Measurements from ENCODE around the gene SLC39A12.

The SLC39A12 gene

DNA sequence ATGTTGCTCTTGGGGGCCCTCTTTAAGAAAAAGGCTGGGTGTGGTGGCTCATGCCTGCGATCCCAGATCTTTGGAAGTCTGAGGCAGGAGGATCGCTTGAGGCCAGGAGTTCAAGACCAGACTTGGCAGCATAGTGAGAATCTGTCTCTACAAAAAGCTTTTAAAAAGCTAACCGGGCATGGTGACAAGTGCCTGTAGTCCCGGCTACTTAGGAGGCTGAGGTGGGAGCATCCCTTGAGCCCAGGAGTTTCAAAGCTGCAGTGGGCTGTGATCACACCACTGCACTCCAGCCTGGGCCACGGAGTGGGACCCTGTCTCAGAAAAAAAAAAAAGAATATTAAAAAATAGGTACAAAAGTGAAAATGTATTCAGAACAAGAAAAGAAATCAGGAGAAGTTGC, 38.1 kb upstream of the SLC39A12 start:
- TF ChIP-seq, protein P1, sequence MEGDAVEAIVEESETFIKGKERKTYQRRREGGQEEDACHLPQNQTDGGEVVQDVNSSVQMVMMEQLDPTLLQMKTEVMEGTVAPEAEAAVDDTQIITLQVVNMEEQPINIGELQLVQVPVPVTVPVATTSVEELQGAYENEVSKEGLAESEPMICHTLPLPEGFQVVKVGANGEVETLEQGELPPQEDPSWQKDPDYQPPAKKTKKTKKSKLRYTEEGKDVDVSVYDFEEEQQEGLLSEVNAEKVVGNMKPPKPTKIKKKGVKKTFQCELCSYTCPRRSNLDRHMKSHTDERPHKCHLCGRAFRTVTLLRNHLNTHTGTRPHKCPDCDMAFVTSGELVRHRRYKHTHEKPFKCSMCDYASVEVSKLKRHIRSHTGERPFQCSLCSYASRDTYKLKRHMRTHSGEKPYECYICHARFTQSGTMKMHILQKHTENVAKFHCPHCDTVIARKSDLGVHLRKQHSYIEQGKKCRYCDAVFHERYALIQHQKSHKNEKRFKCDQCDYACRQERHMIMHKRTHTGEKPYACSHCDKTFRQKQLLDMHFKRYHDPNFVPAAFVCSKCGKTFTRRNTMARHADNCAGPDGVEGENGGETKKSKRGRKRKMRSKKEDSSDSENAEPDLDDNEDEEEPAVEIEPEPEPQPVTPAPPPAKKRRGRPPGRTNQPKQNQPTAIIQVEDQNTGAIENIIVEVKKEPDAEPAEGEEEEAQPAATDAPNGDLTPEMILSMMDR (IDR thresholded peaks at IDR 0.05; ENCODE audit: extremely low read depth, missing control alignments), result no peak

DNA sequence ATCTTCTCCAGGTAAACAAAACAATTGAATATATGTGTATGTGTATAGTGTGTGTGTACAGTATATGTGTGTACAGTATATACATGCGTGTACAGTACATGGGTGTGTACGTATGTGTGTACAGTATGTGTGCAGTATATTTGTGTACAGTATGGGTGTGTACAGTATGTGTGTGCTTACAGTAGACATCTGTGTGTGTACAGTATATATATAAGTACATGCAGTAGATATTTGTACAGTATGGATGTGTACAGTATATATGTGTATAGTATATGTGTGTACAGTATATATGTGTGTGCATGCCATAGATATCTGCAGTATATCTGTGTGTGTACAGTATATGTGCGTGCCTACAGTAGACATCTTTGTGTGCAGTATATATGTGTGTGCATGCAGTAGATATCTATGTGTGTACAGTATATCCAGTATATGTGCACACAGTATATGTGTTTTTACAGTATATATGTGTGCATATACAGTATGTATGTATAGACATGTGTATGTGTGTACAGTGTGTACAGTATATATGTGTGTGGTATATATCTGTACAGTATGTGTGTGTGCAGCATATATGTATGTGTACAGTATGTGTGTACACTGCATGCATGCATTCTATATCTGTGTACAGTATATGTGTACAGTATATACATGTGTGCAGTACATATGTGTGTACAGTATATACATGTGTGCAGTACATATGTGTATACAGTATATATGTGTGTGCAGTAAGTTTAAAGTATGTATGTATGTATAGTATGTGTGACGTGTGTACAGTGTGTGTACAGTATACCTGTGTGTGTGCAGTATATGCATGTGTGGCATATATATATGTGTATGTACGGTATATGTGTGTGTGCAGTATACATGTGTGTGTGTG, 37.3 kb upstream of the SLC39A12 start:
- no peak for DNase-seq (ENCODE audit: low spot score)
- TF ChIP-seq, protein P1 (IDR thresholded peaks at IDR 0.05; ENCODE audit: extremely low read depth, missing control alignments), result no peak

More for the DNA sequence above, 38.1 kb upstream of the SLC39A12 start:
- DNase-seq (ENCODE audit: low spot score), result no peak

DNA sequence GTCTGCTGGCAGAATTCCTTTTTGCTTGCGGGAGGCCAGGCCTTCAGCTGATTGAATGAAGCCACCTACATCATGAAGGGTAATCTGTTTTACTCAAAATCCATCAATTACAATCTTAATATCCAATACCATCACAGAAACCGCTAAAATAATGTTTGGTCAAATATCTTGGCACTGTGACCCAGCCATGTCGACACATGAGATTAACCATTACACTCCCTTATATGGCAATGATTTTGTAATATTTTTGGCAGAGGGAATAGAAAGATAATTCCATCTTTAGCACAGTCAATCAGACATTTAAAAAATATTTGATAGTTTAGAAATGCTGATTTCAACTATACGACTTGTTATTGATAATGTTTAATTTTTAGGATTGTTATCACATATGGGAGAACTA, 36.5 kb upstream of the SLC39A12 start:
- TF ChIP-seq, protein P1 (IDR thresholded peaks at IDR 0.05; ENCODE audit: extremely low read depth, missing control alignments), result no peak
- no peak for DNase-seq (ENCODE audit: low spot score)

GRCh38 chr10:17918187-17918903, 33.4 kb upstream of the SLC39A12 start:
- TF ChIP-seq, protein P1 (IDR thresholded peaks at IDR 0.05; ENCODE audit: extremely low read depth, missing control alignments), result no peak
- DNase-seq (ENCODE audit: low spot score), result no peak

DNA sequence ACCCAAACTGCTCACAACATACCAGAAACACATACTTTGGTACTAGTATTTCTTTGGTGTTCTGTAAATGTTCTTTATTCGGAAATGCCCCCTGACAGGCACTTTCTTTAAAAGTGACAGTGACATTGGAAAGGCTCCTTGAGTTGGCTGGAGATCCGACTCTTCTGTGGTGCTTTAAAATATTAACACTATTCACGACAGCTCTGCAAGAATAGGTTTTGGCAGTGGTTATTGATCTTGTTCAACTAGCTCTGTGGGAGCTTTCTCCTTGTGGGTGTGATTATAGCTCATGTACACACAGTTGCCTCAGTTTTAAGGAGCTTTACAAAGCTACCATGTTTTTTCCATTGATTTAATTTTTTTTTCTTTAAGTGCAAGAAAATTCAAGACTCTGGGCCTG, 30.3 kb upstream of the SLC39A12 start:
- TF ChIP-seq, protein P1 (IDR thresholded peaks at IDR 0.05; ENCODE audit: extremely low read depth, missing control alignments), result no peak
- no peak for DNase-seq (ENCODE audit: low spot score)

GRCh38 chr10:17923728-17924127, 28.0 kb upstream of the SLC39A12 start:
- DNase-seq (ENCODE audit: low spot score), result no peak
- TF ChIP-seq, protein P1 (IDR thresholded peaks at IDR 0.05; ENCODE audit: extremely low read depth, missing control alignments), result no peak
